HEK293 (cell line): ENCODE data around the gene PRDM10.

Experiments
- CTCF ChIP-seq: fragments of 450-650 bp; formaldehyde crosslinking; IDR thresholded peaks from 2 replicates; pipeline ENCODE4 v1.5.1; 2016; ENCODE audit warnings: missing biosample characterization, missing genetic modification characterization
- REST ChIP-seq: fragments of 450-650 bp; formaldehyde crosslinking; IDR thresholded peaks from 2 replicates; pipeline ENCODE4 v1.5.1; 2016; ENCODE audit warnings: missing biosample characterization, missing genetic modification characterization
- YY2 ChIP-seq: fragments of 450-650 bp; formaldehyde crosslinking; IDR thresholded peaks from 2 replicates; pipeline ENCODE4 v1.5.1; 2016; ENCODE audit warnings: missing biosample characterization, missing genetic modification characterization
- ZNF639 ChIP-seq: fragments of 450-650 bp; formaldehyde crosslinking; IDR thresholded peaks from 2 replicates; pipeline ENCODE4 v1.5.1; 2016; ENCODE audit warnings: missing biosample characterization, missing genetic modification characterization

DNA sequence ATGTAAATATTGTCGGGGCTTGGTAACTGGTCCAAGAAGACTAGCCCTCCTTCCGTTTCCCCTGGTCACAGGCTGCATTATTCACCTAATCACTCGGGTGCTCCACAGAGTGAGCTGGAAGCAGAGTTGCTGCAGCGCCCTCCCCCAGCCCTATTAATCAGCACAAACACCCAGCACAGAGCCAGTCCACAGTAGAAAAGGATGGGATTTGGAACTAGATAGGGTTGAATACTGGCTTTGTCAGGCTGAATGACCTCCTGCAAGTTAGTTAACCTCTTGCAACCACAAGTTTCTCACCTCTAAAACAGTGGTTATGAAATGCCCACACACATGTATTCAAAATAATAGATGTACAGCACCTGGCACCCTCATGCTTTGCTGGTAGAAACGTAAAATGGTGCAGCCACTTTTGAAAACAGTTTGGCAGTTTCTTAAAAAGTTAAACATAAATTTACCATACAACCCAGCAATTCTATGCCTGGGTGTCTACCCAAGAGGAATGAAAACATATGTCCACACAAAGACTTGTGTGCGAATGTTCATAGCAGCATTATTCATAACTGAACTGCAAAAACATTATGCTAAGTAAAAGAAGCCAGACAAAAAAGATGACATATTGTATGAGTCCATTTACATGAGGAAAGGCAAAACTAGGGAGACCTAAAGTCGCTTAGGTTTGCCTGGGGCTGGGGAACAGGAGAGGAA lies 35.4 kb upstream of the PRDM10 start:
- no peak for TF ChIP-seq ZNF639
- no peak for TF ChIP-seq REST (tag by site-specific recombination)
- TF ChIP-seq YY2 = no peak
- TF ChIP-seq CTCF = no peak
